A673 (cell line): ENCODE measurements around the gene NUP210L. TPM values are rescaled to one million over a fixed set of nuclear protein-coding genes. Genes with fewer than 3 reads are reported as not detected.
"Not testable (repeated sequence)": the region's sequence is repeated elsewhere in the genome, so short reads cannot be mapped to it uniquely, and the experiment has no call there.

Experiments used
- BruUV-seq: library from RNA; stranded (reverse); fragments of 400-500 nt; replicated peaks from 2 replicates; lab custom pipeline; 2021; lab: Mats Ljungman, UMichigan
- CTCF ChIA-PET: fragments of 300-600 bp; sonication (Branson Sonifier 250); formaldehyde crosslinking; loops from one replicate; lab custom pipeline; 2022; ENCODE audit warnings: antibody characterized with exemption; lab: Charles Lee
- POLR2A ChIA-PET: fragments of 300-600 bp; sonication (Branson Sonifier 250); formaldehyde crosslinking; loops from one replicate; lab custom pipeline; 2022; ENCODE audit warnings: antibody characterized with exemption; ENCODE audit not compliant: low non-redundant PET; lab: Charles Lee
- DNase-seq: peaks from one replicate; pipeline ENCODE4 v3.0.0-alpha.2; 2015; ENCODE audit warnings: low spot score
- H3K27ac ChIP-seq: fragments of 200-600 bp; sonication (generic); 2 replicates; pipeline ENCODE4 v1.5.1; 2016; ENCODE audit warnings: mixed run types, low read depth, mild to moderate bottlenecking, mixed read lengths, antibody characterized with exemption, low read length; ENCODE audit not compliant: poor library complexity, severe bottlenecking
- H3K27me3 ChIP-seq: fragments of 200-600 bp; sonication (generic); replicated peaks from 2 replicates; pipeline ENCODE4 v1.6.1; 2017; ENCODE audit warnings: mixed run types, low read depth, mild to moderate bottlenecking, mixed read lengths, antibody characterized with exemption, low read length; ENCODE audit not compliant: insufficient read depth, poor library complexity
- H3K36me3 ChIP-seq: fragments of 200-600 bp; sonication (generic); 2 replicates; pipeline ENCODE4 v1.6.1; 2016; ENCODE audit warnings: mixed run types, mild to moderate bottlenecking, mixed read lengths, antibody characterized with exemption, low read length; ENCODE audit not compliant: insufficient read depth, poor library complexity, severe bottlenecking
- H3K4me1 ChIP-seq: fragments of 200-600 bp; sonication (generic); 2 replicates; pipeline ENCODE4 v1.6.1; 2017; ENCODE audit warnings: mixed run types, mild to moderate bottlenecking, mixed read lengths, antibody characterized with exemption, low read length; ENCODE audit not compliant: insufficient read depth, poor library complexity, severe bottlenecking
- H3K4me3 ChIP-seq: fragments of 200-600 bp; sonication (generic); 2 replicates; pipeline ENCODE4 v1.5.1; 2016; ENCODE audit warnings: low read depth, mixed run types, mild to moderate bottlenecking, mixed read lengths, low read length; ENCODE audit not compliant: poor library complexity, severe bottlenecking
- H3K9me3 ChIP-seq: fragments of 200-600 bp; sonication (generic); 2 replicates; pipeline ENCODE4 v1.6.1; 2016; ENCODE audit warnings: mixed run types, low read depth, mild to moderate bottlenecking, mixed read lengths, antibody characterized with exemption, low read length; ENCODE audit not compliant: poor library complexity, severe bottlenecking
- EZH2 ChIP-seq: fragments of 200-600 bp; sonication (generic); IDR thresholded peaks from 2 replicates; pipeline ENCODE4 v1.6.1; 2017; ENCODE audit warnings: borderline replicate concordance, low read depth, mild to moderate bottlenecking, mixed read lengths, antibody characterized with exemption, low read length; ENCODE audit not compliant: poor library complexity, severe bottlenecking
- intact Hi-C: fragments of 100-400 bp; cut with micrococcal nuclease; formaldehyde crosslinking; loops from one replicate; pipeline ENCODE4 v1.10.0; 2022; ENCODE audit not compliant: unreplicated experiment
- total RNA-seq: library from RNA; stranded (reverse); gene quantifications from 2 replicates; pipeline ENCODE4 v1.2.3, GENCODE V29; 2021
- TF ChIP-seq, protein P1 (sequence below): fragments of 300-800, 200-600 bp; sonication (generic); conservative IDR thresholded peaks from 2 replicates; pipeline ENCODE4 v1.5.1; 2017; ENCODE audit warnings: low read depth, mild to moderate bottlenecking, antibody characterized with exemption, low read length, moderate library complexity, mixed read lengths

The NUP210L gene
- total RNA-seq, 1 experiment from 2014 or later: 0.04 TPM

DNA sequence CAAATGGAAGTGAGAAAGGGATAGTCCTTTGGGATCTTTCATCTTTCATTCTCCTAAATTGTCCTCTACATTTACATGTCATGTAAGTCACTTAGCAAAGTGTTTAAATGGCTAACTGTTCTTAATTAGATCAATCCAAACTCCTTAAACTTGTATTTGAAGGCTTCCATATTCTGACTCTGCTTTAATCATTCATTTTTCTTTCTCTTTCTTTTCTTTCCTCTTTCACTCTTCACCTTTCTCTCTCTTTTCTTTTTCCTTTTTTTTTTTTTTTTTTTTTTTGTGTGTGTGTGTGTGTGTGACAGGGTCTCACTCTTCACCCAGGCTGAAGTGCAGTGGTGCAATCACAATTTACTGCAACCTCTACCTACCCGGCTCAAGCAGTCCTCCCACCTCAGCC, 92.6 kb downstream of the NUP210L start:
- intact Hi-C loops: no loop called here

GRCh38 chr1:154047436-154047835, 107.4 kb downstream of the NUP210L start:
- BruUV-seq, CTCF ChIA-PET, H3K4me1 ChIP-seq, intact Hi-C loops, H3K27me3 ChIP-seq, H3K36me3 ChIP-seq, DNase-seq, H3K4me3 ChIP-seq, H3K27ac ChIP-seq, H3K9me3 ChIP-seq, POLR2A ChIA-PET: not testable (repeated sequence)

More for the DNA sequence above, 92.6 kb downstream of the NUP210L start:
- BruUV-seq: no TSS peak
- H3K9me3 ChIP-seq: no peaks in the 10 kb centered on the region
- TF ChIP-seq, protein P1, sequence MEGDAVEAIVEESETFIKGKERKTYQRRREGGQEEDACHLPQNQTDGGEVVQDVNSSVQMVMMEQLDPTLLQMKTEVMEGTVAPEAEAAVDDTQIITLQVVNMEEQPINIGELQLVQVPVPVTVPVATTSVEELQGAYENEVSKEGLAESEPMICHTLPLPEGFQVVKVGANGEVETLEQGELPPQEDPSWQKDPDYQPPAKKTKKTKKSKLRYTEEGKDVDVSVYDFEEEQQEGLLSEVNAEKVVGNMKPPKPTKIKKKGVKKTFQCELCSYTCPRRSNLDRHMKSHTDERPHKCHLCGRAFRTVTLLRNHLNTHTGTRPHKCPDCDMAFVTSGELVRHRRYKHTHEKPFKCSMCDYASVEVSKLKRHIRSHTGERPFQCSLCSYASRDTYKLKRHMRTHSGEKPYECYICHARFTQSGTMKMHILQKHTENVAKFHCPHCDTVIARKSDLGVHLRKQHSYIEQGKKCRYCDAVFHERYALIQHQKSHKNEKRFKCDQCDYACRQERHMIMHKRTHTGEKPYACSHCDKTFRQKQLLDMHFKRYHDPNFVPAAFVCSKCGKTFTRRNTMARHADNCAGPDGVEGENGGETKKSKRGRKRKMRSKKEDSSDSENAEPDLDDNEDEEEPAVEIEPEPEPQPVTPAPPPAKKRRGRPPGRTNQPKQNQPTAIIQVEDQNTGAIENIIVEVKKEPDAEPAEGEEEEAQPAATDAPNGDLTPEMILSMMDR: no peak
- no peak for TF ChIP-seq EZH2
- no peak overlapping the region for H3K4me3 ChIP-seq
- ChIA-PET CTCF (no interaction called here), POLR2A (no interaction called here)
- H3K27ac ChIP-seq: no peak overlapping the region
- no peaks in the 10 kb centered on the region for H3K27me3 ChIP-seq
- DNase-seq: no peak
- no peaks in the 10 kb centered on the region for H3K4me1 ChIP-seq
- no peaks in the 10 kb centered on the region for H3K36me3 ChIP-seq

- intact Hi-C loops, H3K36me3 ChIP-seq, BruUV-seq, H3K9me3 ChIP-seq, DNase-seq, POLR2A ChIA-PET, CTCF ChIA-PET, H3K4me3 ChIP-seq, H3K27me3 ChIP-seq, H3K4me1 ChIP-seq, H3K27ac ChIP-seq: not testable (repeated sequence)
Observed at GRCh38 chr1:154033697-154034096, 121.2 kb downstream of the NUP210L start.

DNA sequence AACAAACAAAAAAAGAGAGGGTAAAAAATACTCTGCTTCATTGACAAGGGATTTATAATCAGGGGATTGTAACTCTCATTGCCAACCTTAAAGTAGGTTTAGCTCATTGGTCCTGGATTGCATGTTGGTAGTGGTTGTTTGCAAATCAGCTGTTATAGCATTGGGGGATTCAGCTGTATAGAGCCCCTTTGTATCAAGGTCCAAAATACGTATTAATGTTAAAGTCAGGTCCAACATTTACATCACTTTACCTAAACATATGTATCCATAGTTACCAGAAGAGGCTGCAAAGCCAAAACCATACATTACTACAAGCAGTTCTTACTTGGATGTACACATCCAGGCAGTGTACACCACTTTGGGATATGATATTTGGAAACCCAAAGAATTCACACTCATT, 134.9 kb downstream of the NUP210L start:
- no peak for TF ChIP-seq EZH2
- TF ChIP-seq, protein P1: no peak
- CTCF ChIA-PET: no interaction called here

More for the DNA sequence above, 134.9 kb downstream of the NUP210L start:
- intact Hi-C loops: no loop called here
- no peaks in the 10 kb centered on the region for H3K9me3 ChIP-seq
- H3K27ac ChIP-seq: no peak overlapping the region
- no TSS peak for BruUV-seq
- no peak for DNase-seq
- POLR2A ChIA-PET: no interaction called here
- no peak overlapping the region for H3K4me3 ChIP-seq
- no peaks in the 10 kb centered on the region for H3K27me3 ChIP-seq
- H3K36me3 ChIP-seq: no peaks in the 10 kb centered on the region
- no peaks in the 10 kb centered on the region for H3K4me1 ChIP-seq
